ENCODE measurements around the gene ACAN.

The ACAN gene

GRCh38 chr15:88802250-88802990, 816 bp upstream of the ACAN start:
- DNase-seq (ENCODE audit: low spot score): no peak

- no peak for DNase-seq (ENCODE audit: low spot score)
Measured at GRCh38 chr15:88802991-88803240, 320 bp upstream of the ACAN start.

DNA sequence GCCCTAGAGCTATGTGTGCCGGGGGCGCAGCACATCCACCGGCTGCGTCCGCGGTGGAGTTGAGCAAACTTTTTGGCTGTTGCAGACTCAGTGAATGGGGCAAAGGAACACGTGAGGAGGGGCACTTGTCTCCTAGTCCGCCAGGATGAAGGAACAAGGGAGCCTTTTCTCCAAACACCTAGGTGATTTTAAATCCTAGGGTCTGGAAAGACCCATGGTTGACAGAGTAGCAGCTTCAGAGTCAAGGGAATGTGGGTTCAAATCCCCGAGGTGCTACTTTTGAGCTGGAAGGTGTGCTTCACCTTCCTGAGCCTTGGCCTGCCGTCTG, 648 bp downstream of the ACAN start:
- no peak for DNase-seq (ENCODE audit: low spot score)

GRCh38 chr15:88804257-88804656, 1.0 kb downstream of the ACAN start:
- no peak for DNase-seq (ENCODE audit: low spot score)

- no peak for DNase-seq (ENCODE audit: low spot score)
Measured at GRCh38 chr15:88805031-88805780, 2.0 kb downstream of the ACAN start.

DNA sequence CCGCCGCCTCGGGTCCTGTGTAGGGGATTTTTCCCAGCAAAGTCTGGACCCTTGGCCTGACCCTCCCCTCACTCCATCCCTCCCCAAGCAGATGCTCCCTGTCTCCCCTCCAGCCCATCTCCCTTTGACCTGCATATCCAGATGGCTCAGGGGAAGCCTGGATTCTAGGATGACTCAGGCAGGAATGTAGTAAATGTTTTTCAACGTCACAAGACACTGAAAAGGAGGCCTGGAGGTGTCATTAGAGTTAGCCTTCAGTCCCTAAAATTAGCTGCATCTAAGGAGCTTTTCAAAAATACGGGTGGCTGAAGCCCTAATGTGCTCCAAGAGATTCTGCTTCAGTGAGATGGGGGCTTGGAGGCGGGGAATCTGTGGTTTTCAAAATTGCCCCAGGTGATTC, 7.2 kb downstream of the ACAN start:
- DNase-seq (ENCODE audit: low spot score): no peak

DNA sequence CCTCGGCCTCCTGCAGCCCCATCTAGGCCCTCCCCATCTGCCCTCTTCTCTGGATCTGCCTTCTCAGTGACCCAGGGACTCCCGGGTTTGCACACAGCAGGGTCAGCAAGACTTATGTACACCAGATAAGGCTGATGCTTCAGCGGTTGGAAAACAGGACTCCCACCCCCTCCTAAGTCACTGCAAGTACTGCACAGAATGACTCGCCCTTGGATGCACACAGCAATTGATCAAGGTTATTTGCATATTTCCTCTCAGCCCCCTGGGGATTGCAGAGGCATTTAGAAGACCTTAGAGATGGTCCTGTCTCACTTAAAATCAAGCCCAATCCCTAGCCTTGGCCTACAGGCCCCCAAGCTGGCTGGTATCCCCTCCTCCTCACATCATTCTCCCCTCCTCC, 8.9 kb downstream of the ACAN start:
- no peak for DNase-seq (ENCODE audit: low spot score)

DNA sequence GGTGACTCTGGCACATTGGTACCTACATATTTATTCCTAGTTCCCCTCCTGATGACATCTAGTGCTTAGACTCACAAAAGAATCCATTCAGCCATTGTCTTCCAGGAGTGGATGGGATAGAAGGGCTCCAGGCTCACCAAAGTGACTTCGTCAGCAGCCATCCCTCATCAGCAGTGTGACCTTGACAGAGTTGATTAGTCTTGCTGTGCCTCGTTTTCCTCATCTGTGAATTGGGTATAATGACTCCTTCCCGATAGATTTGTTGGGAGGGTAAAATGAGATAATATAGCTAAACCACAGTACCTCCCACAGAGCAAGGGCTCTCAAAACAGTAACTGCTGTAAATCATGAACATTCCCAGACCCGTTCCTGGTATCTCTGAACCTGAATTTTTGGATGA, 10.7 kb downstream of the ACAN start:
- no peak for DNase-seq (ENCODE audit: low spot score)

GRCh38 chr15:88814393-88814792, 11.2 kb downstream of the ACAN start:
- DNase-seq (ENCODE audit: low spot score): no peak

DNA sequence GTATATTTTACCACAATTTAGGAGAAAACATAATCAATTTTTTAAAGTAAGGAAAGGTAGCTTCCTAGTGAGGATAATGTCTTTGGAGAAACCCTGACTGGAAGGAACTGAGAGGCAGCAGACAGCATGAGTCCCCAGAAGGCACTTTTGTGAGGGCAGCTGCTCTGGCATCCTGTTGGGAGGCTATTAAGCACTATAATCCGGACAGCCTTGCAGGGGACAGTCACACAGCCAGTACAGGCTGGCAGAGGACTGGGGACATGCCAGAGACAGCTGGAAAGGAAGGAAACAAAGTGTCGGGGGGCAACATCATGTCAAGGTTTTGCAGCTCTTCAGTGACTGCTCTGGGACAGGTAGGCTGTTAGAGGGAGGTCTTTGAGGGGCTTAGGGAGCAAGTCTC, 15.7 kb downstream of the ACAN start:
- DNase-seq (ENCODE audit: low spot score): no peak

DNA sequence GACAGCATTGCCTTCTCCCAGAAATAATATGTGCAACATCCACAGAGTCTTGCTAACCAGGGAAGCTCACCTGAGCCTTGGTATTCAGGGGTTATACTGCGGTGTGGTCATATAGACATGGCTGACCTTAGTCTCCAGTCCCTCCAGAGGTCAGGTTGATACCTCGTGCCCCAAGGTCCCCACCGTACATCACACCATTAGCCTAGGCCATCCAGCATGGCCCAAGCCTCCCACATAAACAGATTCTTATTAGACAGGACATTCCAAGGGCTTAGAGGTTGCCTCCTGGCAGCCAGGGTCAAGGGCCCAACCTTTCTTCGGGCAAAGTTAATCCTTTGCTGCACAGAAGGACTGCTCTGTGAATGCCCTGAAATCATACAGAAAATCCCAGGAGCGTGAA, 18.8 kb downstream of the ACAN start:
- DNase-seq (ENCODE audit: low spot score): no peak

GRCh38 chr15:88828791-88829190, 25.6 kb downstream of the ACAN start:
- no peak for DNase-seq (ENCODE audit: low spot score)

GRCh38 chr15:88830016-88830415, 26.8 kb downstream of the ACAN start:
- DNase-seq (ENCODE audit: low spot score): no peak

DNA sequence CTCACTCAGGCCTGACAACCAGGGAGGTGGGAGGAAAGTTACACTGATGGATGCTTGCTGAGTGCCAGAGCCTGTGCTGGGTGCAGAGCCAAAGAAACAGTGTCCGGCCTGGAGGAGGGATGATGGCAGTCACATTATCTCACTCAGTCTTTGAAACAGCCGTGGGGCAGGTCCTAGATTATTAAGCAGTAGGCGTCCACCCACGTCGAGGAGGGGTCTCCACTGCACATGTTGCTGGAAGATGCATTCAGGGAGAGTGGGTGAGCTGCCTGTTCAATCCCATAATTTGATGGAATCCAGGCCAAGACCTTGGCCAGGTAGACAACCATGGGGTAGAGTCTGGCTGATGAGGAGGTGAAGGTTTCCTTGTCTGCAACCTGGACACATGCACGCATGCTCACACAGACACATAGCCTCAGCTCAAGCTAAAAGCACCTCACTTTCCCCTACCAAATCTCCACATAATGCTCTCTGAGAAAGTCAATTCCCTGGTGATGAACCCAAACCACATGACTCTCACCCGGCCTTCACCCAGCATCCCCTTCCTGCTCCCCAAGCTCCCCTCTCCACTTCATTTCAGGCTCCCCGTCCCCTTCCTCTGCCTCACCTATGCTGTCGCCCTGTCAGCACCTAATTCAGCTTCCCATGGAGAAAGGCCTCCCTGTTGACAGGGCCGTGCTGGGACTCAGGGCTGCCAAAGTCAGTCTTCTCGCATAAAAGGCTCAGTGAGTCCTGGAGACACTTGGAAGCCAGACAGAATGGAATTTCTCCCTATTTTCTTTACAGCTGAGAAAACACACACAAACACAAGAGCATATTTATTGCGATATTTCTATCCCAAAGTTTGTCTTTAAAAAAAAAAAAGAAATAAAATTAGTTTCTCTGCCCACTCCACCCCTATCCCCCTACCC, 29.8 kb downstream of the ACAN start:
- DNase-seq (ENCODE audit: low spot score): no peak

- DNase-seq (ENCODE audit: low spot score): no peak
Measured at GRCh38 chr15:88833731-88834100, 30.5 kb downstream of the ACAN start.

DNA sequence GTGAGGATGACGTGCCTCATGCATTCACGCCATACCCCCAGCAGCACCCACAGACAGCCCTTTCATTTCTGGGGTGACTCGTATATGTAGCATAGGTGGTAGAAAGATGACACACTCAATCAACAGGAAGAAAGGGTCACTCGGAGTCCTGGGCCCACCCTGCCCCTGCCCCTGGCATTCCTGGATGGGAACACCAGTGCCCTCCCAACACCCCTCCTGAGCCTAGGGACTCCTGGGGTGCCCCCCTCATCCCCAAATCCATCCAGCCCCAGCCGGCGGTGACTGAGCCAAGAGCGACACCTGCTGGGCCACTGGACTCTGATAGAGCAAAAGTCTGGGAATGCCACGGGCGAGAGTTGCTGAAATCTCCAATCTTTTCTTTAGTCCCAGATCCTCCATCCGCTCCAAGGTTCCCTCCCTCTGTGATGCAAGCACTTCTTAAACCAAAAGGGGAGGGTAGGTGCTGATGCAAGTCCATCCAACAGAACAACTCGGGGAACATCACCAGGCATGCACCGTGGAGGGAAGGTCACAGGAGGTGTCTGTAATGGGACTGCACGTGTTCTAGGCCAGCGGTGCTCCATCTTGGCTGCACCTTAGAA, 31.1 kb downstream of the ACAN start:
- DNase-seq (ENCODE audit: low spot score): peak; percentile 47

GRCh38 chr15:88835119-88835518, 31.9 kb downstream of the ACAN start:
- no peak for DNase-seq (ENCODE audit: low spot score)

GRCh38 chr15:88835646-88836045, 32.4 kb downstream of the ACAN start:
- no peak for DNase-seq (ENCODE audit: low spot score)

DNA sequence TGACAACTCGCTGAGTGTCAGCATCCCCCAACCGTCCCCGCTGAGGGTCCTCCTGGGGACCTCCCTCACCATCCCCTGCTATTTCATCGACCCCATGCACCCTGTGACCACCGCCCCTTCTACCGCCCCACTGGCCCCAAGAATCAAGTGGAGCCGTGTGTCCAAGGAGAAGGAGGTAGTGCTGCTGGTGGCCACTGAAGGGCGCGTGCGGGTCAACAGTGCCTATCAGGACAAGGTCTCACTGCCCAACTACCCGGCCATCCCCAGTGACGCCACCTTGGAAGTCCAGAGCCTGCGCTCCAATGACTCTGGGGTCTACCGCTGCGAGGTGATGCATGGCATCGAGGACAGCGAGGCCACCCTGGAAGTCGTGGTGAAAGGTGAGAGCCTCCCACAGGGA, 35.4 kb downstream of the ACAN start:
- no peak for DNase-seq (ENCODE audit: low spot score)

- DNase-seq (ENCODE audit: low spot score): no peak
Measured at GRCh38 chr15:88839146-88839545, 35.9 kb downstream of the ACAN start.

- DNase-seq (ENCODE audit: low spot score): no peak
Measured at GRCh38 chr15:88839961-88840360, 36.7 kb downstream of the ACAN start.

DNA sequence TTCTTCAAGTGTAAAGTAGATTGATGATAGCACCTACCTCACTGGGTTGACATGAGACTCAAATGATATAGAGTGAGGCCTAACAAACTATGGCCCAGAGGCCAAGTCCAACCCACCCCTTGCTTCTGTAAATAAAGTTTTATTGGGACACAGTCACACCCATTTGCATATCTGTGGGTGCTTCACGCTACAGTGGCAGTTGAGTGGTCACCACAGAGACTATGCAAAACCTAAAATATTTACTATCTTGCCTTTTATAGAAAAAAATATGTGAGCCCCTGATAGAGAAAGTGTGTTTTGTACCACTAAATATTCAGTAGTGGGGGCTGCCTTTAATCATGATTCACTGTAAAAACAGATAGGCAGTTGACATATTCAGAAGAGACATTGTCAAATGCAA, 38.0 kb downstream of the ACAN start:
- no peak for DNase-seq (ENCODE audit: low spot score)

GRCh38 chr15:88842156-88842555, 38.9 kb downstream of the ACAN start:
- no peak for DNase-seq (ENCODE audit: low spot score)

Measured in HuH-7.5 (cell line).